IPS DF 6.9 (cell line): ENCODE measurements around the gene COL4A3.
A peak's percentile ranks its signal among the peaks of the same experiment; 100 is the strongest.

Source experiments
- DNase-seq: peaks from one replicate; pipeline ENCODE4 v3.0.0-alpha.2; 2013; ENCODE audit warnings: low read depth, low spot score
- H3K27ac ChIP-seq: one replicate; pipeline ENCODE4 v1.5.1; 2013; ENCODE audit warnings: low read length, control low read depth
- H3K27me3 ChIP-seq: 2 replicates; pipeline ENCODE4 v1.6.1; 2013; ENCODE audit warnings: mild to moderate bottlenecking, low read length; ENCODE audit not compliant: control insufficient read depth, insufficient read depth
- H3K36me3 ChIP-seq: 2 replicates; pipeline ENCODE4 v1.6.1; 2013; ENCODE audit warnings: low read length; ENCODE audit not compliant: control insufficient read depth, insufficient read depth
- H3K4me1 ChIP-seq: 2 replicates; pipeline ENCODE4 v1.6.1; 2013; ENCODE audit warnings: low read length; ENCODE audit not compliant: control insufficient read depth, insufficient read depth
- H3K4me3 ChIP-seq: 2 replicates; pipeline ENCODE4 v1.5.1; 2013; ENCODE audit warnings: mild to moderate bottlenecking, low read length
- H3K9me3 ChIP-seq: 2 replicates; pipeline ENCODE4 v1.6.1; 2013; ENCODE audit warnings: low read length, inconsistent platforms; ENCODE audit not compliant: control insufficient read depth, insufficient read depth
- WGBS: extraction: QIAGEN DNeasy Blood & Tissue Kit; methylation state at CpG from one replicate; pipeline ENCODE4 v1.1.7; 2013; ENCODE audit warnings: mixed read lengths, missing lambda C conversion rate; ENCODE audit not compliant: insufficient read length, insufficient coverage; 5-methylcytosine and 5-hydroxymethylcytosine counted together

The COL4A3 gene

DNA sequence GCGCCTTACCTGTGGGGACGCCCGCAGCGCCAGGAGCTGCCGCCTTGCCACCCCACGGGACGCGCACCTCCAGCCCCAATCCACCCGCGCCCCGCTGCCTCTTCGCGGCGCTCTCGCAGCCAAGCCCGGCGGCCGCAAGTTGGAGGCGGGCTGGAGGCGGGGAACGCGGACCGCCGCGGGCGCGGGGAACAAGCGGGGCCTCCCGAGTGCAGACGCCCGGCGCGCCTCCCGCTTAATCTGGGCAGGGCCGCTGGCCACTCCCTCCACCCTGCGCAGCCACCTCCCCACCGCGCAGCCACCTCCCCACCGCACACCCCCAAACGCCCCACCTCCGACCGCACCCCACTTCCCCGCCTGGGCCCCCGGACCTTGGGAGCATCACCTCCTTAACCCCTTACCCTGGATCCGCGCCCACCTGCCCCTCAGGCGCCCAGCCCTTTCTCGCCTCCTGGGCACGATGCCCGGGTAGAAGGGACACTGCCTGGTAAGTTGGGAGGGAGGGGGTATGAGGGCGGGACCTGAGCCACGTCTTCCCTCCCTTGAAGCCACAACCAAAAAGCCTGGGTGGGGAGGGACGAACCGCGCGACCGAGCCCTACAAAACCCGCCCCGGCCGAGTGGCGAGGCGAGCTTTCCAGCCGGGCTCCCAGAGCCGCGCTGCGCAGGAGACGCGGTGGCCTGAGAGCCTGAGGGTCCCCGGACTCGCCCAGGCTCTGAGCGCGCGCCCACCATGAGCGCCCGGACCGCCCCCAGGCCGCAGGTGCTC is at the start of gene COL4A3, which contains the start of gene COL4A4:
Gene COL4A3 (plus strand): TSS at position 627 of the 765 bp plus-strand sequence. CDS start 103 bp downstream, at position 730.
Gene COL4A4 (minus strand): TSS at position 208 of the 765 bp plus-strand sequence. CDS start 16,722 bp downstream, outside the sequence.
- no peaks in the 10 kb centered on the region for H3K9me3 ChIP-seq
- WGBS, result no CpG with 5 or more reads among the region's 77 CpGs
- H3K36me3 ChIP-seq, result no peaks in the 10 kb centered on the region
- peaks cover 7% of the 10 kb centered on the region; the same call in 1 of the 2 replicates for H3K27me3 ChIP-seq
- H3K4me1 ChIP-seq, result no peaks in the 10 kb centered on the region
- DNase-seq, result no peak
- no peak within 1 kb of the TSS for H3K27ac ChIP-seq
- H3K4me3 ChIP-seq, result peak within 1 kb of the TSS; percentile 45; the same call in 1 of the 2 replicates

DNA sequence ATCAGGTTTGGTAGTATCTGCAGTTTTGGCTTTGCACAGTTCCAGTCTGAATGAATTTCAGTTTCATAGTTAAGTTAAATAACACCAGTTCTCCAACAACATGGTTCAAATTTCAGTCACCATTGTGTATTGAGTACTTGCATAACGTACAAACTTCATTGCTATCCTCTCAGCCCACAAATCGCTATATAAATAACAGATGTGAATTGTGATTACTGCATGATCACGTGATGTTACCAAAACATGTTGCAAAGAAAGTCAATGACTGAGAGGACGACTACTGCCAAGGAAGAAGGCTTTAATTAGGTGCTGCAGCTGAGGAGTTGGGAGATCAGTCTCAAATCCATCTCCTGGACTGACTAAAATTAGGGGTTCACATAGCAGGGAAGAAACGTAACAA is 48.7 kb upstream of the COL4A3 start:
- H3K27me3 ChIP-seq, result no peaks in the 10 kb centered on the region
- no peaks in the 10 kb centered on the region for H3K4me1 ChIP-seq
- no peaks in the 10 kb centered on the region; the same call in 1 of the 2 replicates for H3K9me3 ChIP-seq
- DNase-seq, result no peak
- no peak overlapping the region for H3K27ac ChIP-seq
- no peaks in the 10 kb centered on the region for H3K36me3 ChIP-seq
- no CpG with 5 or more reads among the region's 5 CpGs for WGBS
- no peak overlapping the region for H3K4me3 ChIP-seq

DNA sequence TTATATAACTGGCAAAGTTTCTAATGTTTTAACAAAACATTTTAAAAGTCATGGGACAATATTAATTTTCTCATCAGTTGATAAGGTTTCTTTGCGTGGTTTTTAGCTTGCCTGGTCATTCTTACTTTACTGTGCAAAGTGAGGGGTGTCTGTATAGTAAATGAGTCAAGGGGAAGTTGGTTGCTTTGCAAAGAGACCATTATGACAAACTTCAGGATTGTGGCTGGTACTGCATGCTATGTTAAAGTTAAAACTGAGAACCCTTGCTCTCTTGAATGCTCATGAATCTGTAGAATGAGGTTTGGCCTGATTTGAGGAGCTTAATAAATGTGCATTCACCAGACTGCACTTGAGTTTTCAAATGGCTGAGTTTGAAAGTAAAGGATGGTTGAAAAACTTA is 47.4 kb upstream of the COL4A3 start:
- WGBS, result no CpG with 5 or more reads among the region's 1 CpG
- H3K27me3 ChIP-seq, result no peaks in the 10 kb centered on the region
- no peaks in the 10 kb centered on the region; the same call in 1 of the 2 replicates for H3K9me3 ChIP-seq
- no peak overlapping the region for H3K4me3 ChIP-seq
- H3K4me1 ChIP-seq, result no peaks in the 10 kb centered on the region
- DNase-seq, result no peak
- no peak overlapping the region for H3K27ac ChIP-seq
- no peaks in the 10 kb centered on the region for H3K36me3 ChIP-seq

DNA sequence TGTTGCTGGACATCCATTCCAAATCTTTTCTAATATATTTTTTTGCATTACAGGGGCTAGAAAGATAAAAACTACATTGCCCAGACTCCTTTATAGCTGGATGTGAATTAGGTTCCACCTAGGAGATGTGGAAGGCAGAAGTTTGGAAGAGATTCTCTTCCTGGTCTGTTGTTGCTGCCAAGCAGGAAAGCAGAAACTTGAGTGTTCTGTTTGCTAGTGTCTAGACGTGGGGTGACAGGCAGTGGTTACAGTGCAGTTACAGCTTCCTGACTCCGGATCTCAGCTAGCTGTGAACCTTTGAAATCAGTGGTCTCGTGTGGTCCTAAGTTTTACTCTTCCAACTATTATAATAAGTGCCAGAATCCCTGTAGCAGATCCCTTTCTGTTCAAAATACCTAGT is 46.6 kb upstream of the COL4A3 start:
- Histone ChIP-seq H3K4me3 (no peak overlapping the region), H3K9me3 (no peaks in the 10 kb centered on the region; the same call in 1 of the 2 replicates), H3K36me3 (no peaks in the 10 kb centered on the region), H3K27ac (no peak overlapping the region), H3K4me1 (no peaks in the 10 kb centered on the region), H3K27me3 (no peaks in the 10 kb centered on the region)
- DNase-seq, result no peak
- no CpG with 5 or more reads among the region's 3 CpGs for WGBS

DNA sequence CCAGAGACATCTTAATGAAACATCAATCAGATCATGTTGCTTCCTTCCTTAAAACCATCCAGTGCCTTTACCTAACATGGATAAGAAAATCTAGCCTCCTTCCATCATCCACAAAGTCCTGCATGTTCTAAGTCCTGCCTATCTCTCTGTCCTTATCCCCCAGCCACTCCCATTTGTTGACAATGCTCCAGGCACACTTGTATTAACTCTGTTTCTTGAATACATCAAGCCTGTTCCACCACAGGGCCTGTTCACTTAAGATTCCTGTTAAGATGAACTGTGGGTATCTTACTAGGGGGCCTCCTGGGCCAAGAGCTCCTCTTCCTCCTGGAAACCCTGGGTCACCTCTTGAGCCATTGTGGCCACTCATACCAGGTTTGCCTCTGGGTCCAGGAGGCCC is 46.1 kb upstream of the COL4A3 start:
- Histone ChIP-seq H3K4me3 (no peak overlapping the region), H3K4me1 (no peaks in the 10 kb centered on the region), H3K36me3 (no peaks in the 10 kb centered on the region), H3K27me3 (no peaks in the 10 kb centered on the region), H3K9me3 (no peaks in the 10 kb centered on the region; the same call in 1 of the 2 replicates), H3K27ac (no peak overlapping the region)
- DNase-seq, result no peak

DNA sequence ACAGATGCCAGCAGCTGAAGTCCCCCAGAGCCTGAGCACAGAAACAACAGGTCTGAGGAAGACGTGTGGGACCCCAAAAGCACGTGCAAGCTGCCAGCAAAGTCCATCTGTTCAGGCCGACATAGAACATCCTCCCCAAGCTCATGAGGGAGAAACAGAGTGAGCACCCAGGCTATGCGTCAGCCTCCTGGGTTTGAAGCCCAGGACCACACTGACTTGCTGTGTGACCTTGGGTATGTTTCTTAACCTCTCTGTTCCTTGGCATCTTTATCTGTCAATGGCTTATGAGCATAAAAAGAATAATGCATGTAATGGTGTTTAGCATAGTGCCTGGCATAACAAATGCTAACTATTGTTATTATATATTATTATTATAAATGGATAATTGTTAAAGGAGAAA is 40.7 kb upstream of the COL4A3 start:
- Histone ChIP-seq H3K4me1 (no peaks in the 10 kb centered on the region), H3K27ac (no peak overlapping the region), H3K27me3 (no peaks in the 10 kb centered on the region), H3K4me3 (no peak overlapping the region), H3K36me3 (no peaks in the 10 kb centered on the region), H3K9me3 (no peaks in the 10 kb centered on the region)
- no peak for DNase-seq
- whole genome bisulfite sequencing, result no CpG with 5 or more reads among the region's 4 CpGs

DNA sequence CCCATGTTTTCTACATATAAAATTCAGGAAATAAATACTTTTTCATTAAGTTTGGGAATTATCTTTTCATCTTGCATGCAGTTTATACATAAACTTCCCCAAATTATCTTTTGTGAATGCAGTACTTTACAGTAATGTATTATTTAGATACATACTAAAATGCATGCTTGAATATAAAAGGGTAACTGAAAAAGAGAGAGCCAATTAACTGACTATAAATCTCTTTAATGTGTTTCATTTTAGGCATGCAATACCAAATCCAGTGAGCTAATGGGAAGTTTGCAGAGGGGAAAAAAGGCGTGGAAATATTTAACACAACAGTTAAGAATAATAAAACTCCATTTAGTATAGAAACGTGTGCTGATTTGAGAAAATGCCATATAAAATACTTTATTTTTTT is 39.6 kb upstream of the COL4A3 start:
- Histone ChIP-seq H3K4me3 (no peak overlapping the region), H3K4me1 (no peaks in the 10 kb centered on the region), H3K9me3 (no peaks in the 10 kb centered on the region), H3K36me3 (no peaks in the 10 kb centered on the region), H3K27ac (no peak overlapping the region), H3K27me3 (no peaks in the 10 kb centered on the region)
- no CpG with 5 or more reads among the region's 2 CpGs for WGBS
- no peak for DNase-seq

DNA sequence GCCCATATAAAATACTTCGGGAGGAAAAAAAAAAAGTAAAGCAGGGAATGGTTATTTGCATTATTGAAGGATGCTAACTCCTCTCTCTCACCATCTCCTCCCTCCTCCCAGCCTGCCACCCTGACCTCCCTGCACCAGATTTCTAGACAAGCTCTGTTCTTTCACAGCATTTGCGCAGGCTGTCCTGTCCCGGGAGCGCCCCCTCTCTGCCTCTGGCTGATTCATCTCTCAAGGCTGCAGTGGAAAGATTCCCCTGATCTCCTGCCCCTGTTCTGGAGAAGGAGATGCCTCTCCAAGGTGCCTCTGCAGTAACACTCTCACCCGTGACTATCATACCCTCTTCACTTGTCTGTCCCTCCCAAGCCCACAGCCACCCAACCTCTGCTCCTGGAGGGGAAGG is 38.9 kb upstream of the COL4A3 start:
- Histone ChIP-seq H3K27ac (no peak overlapping the region), H3K27me3 (no peaks in the 10 kb centered on the region), H3K36me3 (no peaks in the 10 kb centered on the region), H3K4me1 (no peaks in the 10 kb centered on the region), H3K4me3 (no peak overlapping the region), H3K9me3 (no peaks in the 10 kb centered on the region)
- DNase-seq, result no peak
- no CpG with 5 or more reads among the region's 5 CpGs for WGBS

DNA sequence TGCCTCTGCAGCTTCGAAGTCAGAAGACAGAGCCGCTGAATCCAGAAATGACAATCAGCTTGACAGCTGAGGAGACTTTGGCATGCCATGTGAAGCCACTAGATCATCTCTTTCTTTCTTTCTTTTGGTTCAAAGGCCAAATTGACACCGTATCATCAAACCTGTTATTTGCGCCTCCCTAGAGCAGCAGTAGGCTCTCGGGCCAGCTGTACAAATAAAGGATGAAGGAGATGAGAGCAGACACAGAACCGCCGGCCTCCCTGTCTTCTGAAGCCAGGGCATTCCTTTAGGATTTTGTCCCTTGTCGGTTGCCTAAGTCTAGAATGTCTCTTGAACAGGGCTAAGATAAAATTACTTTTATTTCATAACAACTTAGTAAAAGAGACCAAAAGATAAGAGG is 37.2 kb upstream of the COL4A3 start:
- no peaks in the 10 kb centered on the region for H3K36me3 ChIP-seq
- H3K27me3 ChIP-seq, result no peaks in the 10 kb centered on the region
- H3K27ac ChIP-seq, result no peak overlapping the region
- no CpG with 5 or more reads among the region's 8 CpGs for WGBS
- H3K9me3 ChIP-seq, result no peaks in the 10 kb centered on the region
- no peaks in the 10 kb centered on the region for H3K4me1 ChIP-seq
- no peak overlapping the region for H3K4me3 ChIP-seq
- DNase-seq, result no peak

DNA sequence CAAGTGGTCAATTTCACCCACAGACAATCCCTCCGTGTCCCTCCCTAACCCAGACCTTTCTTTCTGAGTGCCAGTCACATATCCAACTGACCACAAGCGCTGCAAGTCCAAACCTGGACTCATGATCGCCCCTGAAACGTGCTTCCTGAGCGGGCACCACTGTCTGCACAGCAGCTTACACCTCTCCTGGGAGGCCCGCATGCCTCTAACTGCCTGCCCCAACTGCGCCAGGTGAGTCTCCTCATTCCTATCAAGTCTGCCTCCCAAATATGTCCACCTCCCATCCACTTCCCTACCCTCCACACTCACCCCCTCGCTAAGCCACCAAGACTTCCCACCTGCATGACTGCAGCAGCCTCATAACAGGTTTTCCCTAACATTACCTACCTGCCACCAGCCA is 33.8 kb upstream of the COL4A3 start:
- H3K4me3 ChIP-seq, result no peak overlapping the region
- no peaks in the 10 kb centered on the region for H3K27me3 ChIP-seq
- no peaks in the 10 kb centered on the region for H3K9me3 ChIP-seq
- no peaks in the 10 kb centered on the region for H3K4me1 ChIP-seq
- DNase-seq, result no peak
- WGBS, result 100% methylated on average over 1 of the region's 8 CpGs
- no peak overlapping the region for H3K27ac ChIP-seq
- H3K36me3 ChIP-seq, result no peaks in the 10 kb centered on the region

DNA sequence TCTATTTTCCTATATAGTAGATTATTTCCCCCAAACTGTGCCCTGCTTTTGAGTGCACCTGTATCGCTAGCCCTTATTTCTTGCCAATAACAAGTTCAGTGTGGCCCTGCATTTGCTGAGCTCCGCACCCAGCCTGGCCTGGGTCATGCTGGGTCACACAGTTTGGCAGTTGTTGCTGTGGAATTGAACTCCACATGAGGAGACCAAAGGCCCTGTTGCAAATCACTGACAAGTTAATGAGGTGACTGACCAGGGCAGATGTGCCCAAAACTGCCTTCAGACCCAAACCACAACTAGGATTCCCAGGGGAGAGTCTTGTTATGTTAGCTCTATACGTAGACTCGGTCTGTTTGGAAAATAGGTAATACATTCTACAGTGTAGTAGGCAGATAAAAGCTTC is 31.4 kb upstream of the COL4A3 start:
- no peak for DNase-seq
- no peaks in the 10 kb centered on the region for H3K27me3 ChIP-seq
- no CpG with 5 or more reads among the region's 4 CpGs for WGBS
- H3K36me3 ChIP-seq, result no peaks in the 10 kb centered on the region
- H3K4me1 ChIP-seq, result no peaks in the 10 kb centered on the region
- H3K9me3 ChIP-seq, result no peaks in the 10 kb centered on the region
- H3K4me3 ChIP-seq, result no peak overlapping the region
- no peak overlapping the region for H3K27ac ChIP-seq
